ENCODE measurements around the gene PRDM16. TPM values are rescaled to one million over a fixed set of nuclear protein-coding genes. Genes with fewer than 3 reads are reported as not detected.

Gene PRDM16
- total and polyA plus RNA-seq, 2 donors (not counting 1 experiment from before 2014, with no cell fraction given): 0.03 to 0.12 TPM

- ATAC-seq (ENCODE audit: low read depth) (no peak), DNase-seq (no peak)
- H3K9me3 Mint-ChIP-seq (ENCODE audit: insufficient read depth): no peaks in the 10 kb centered on the region
- Histone ChIP-seq H4K20me1 (ENCODE audit: control insufficient read depth, insufficient read depth, low read length, poor library complexity, severe bottlenecking) (no peaks in the 10 kb centered on the region), H3K79me2 (ENCODE audit: control insufficient read depth, insufficient read depth, low read length) (no peaks in the 10 kb centered on the region), H3K36me3 (replicated peaks in 1 of 2; ENCODE audit: control extremely low read depth in 1 of 2, control insufficient read depth in 1 of 2, extremely low read depth in 1 of 2, insufficient read depth in 2 of 2, low read length in 1 of 2) (no peaks in the 10 kb centered on the region), H3K27ac (ENCODE audit: low read length in 2 of 2) (no peak overlapping the region), H2AFZ (ENCODE audit: insufficient read depth, low read depth, low read length, poor library complexity, severe bottlenecking) (no peak overlapping the region), H3K9me3 (ENCODE audit: control extremely low read depth in 1 of 3, control insufficient read depth in 2 of 3, insufficient read depth in 1 of 3, low read length in 2 of 3) (peaks cover 0 to under 1% (median 0%) of the 10 kb centered on the region in 3 donors), H3K4me3 (ENCODE audit: control extremely low read depth in 1 of 5, extremely low read depth in 1 of 5, insufficient read depth in 1 of 5, low read depth in 2 of 5, low read length in 4 of 5) (no peak overlapping the region), H3K27me3 (replicated peaks in 1 of 4; ENCODE audit: control extremely low read depth in 1 of 4, control insufficient read depth in 3 of 4, insufficient read depth in 4 of 4, low read length in 3 of 4) (peaks cover 0 to under 1% (median 0%) of the 10 kb centered on the region in 4 experiments), H3K9ac (ENCODE audit: low read length) (no peak overlapping the region), H3K4me2 (replicated peaks; ENCODE audit: low read depth, low read length, poor library complexity, severe bottlenecking) (no peak overlapping the region), H3K4me1 (ENCODE audit: control insufficient read depth in 2 of 2, insufficient read depth in 2 of 2, low read length in 2 of 2) (peaks cover 0 to 5% of the 10 kb centered on the region in 2 donors)
- peaks cover 2% of the 10 kb centered on the region for H3K4me1 Mint-ChIP-seq
- no peak overlapping the region for H3K4me3 Mint-ChIP-seq
- H3K27ac Mint-ChIP-seq: no peak overlapping the region
- WGBS (ENCODE audit: insufficient coverage): 72% methylated on average over 24 of the region's 24 CpGs
- POLR2A ChIA-PET: no interaction called here
- CTCF ChIA-PET: no interaction called here
- no peaks in the 10 kb centered on the region for H3K27me3 Mint-ChIP-seq
- TF ChIP-seq EZH2 (IDR thresholded peaks at IDR 0.05; ENCODE audit: borderline replicate concordance, insufficient read depth, low read depth, low read length, poor library complexity, severe bottlenecking) (no peak), CTCF (IDR thresholded peaks at IDR 0.05) (no peak)
- intact Hi-C loops (cut with micrococcal nuclease): no loop called here
Measured at GRCh38 chr1:3221112-3222041, 152.4 kb downstream of the PRDM16 start.

GRCh38 chr1:3222042-3222692 is 153.2 kb downstream of the PRDM16 start:
- H3K9me3 ChIP-seq (ENCODE audit: control extremely low read depth in 1 of 3, control insufficient read depth in 2 of 3, insufficient read depth in 1 of 3, low read length in 2 of 3): no peaks in the 10 kb centered on the region
- no peak for TF ChIP-seq EZH2 (IDR thresholded peaks at IDR 0.05; ENCODE audit: borderline replicate concordance, insufficient read depth, low read depth, low read length, poor library complexity, severe bottlenecking)
- CTCF ChIA-PET: no interaction called here
- H3K27ac Mint-ChIP-seq: no peak overlapping the region
- H3K9ac ChIP-seq (ENCODE audit: low read length): no peak overlapping the region
- WGBS (ENCODE audit: insufficient coverage): 7% methylated on average over 8 of the region's 16 CpGs
- H3K4me3 Mint-ChIP-seq: no peak overlapping the region
- no peaks in the 10 kb centered on the region for H3K36me3 ChIP-seq (replicated peaks in 1 of 2; ENCODE audit: control extremely low read depth in 1 of 2, control insufficient read depth in 1 of 2, extremely low read depth in 1 of 2, insufficient read depth in 2 of 2, low read length in 1 of 2)
- H3K27ac ChIP-seq (ENCODE audit: low read length in 2 of 2): no peak overlapping the region
- no peak overlapping the region for H3K4me2 ChIP-seq (replicated peaks; ENCODE audit: low read depth, low read length, poor library complexity, severe bottlenecking)
- POLR2A ChIA-PET: no interaction called here
- intact Hi-C loops (cut with micrococcal nuclease): no loop called here
- peaks cover 0 to 5% of the 10 kb centered on the region in 2 donors for H3K4me1 ChIP-seq (ENCODE audit: control insufficient read depth in 2 of 2, insufficient read depth in 2 of 2, low read length in 2 of 2)
- H3K4me3 ChIP-seq (ENCODE audit: control extremely low read depth in 1 of 5, extremely low read depth in 1 of 5, insufficient read depth in 1 of 5, low read depth in 2 of 5, low read length in 4 of 5): no peak overlapping the region
- H3K79me2 ChIP-seq (ENCODE audit: control insufficient read depth, insufficient read depth, low read length): no peaks in the 10 kb centered on the region
- DNase-seq: no peak
- H3K9me3 Mint-ChIP-seq (ENCODE audit: insufficient read depth): no peaks in the 10 kb centered on the region
- no peak overlapping the region for H2AFZ ChIP-seq (ENCODE audit: insufficient read depth, low read depth, low read length, poor library complexity, severe bottlenecking)
- H4K20me1 ChIP-seq (ENCODE audit: control insufficient read depth, insufficient read depth, low read length, poor library complexity, severe bottlenecking): no peaks in the 10 kb centered on the region
- no peak for ATAC-seq (ENCODE audit: low read depth)
- no peaks in the 10 kb centered on the region for H3K27me3 ChIP-seq (replicated peaks in 1 of 4; ENCODE audit: control extremely low read depth in 1 of 4, control insufficient read depth in 3 of 4, insufficient read depth in 4 of 4, low read length in 3 of 4)
- peaks cover 2% of the 10 kb centered on the region for H3K4me1 Mint-ChIP-seq
- no peaks in the 10 kb centered on the region for H3K27me3 Mint-ChIP-seq
